BE2C (cell line): Measurements from ENCODE around the gene RIMBP2.

Experiments
- DNase-seq: peaks from one replicate; pipeline ENCODE4 v3.0.0-alpha.2; 2020
- H3K27me3 ChIP-seq: fragments of 250-450 bp; sonication (Bioruptor Pico); 2 replicates; pipeline ENCODE4 v1.5.1; 2020; ENCODE audit warnings: mild to moderate bottlenecking
- H3K36me3 ChIP-seq: fragments of 250-450 bp; sonication (Bioruptor Pico); 2 replicates; pipeline ENCODE4 v1.5.1; 2020; ENCODE audit warnings: mild to moderate bottlenecking
- H3K4me1 ChIP-seq: fragments of 250-450 bp; sonication (Bioruptor Pico); 2 replicates; pipeline ENCODE4 v1.5.1; 2020
- H3K4me3 ChIP-seq: 2 replicates; pipeline ENCODE4 v1.5.1; 2011; ENCODE audit warnings: low read depth, low read length
- H3K9me3 ChIP-seq: fragments of 250-450 bp; sonication (Bioruptor Pico); 2 replicates; pipeline ENCODE4 v1.5.1; 2020
- TF ChIP-seq, protein P1 (sequence below): IDR thresholded peaks from 2 replicates; pipeline ENCODE4 v1.5.1; 2012; ENCODE audit warnings: mild to moderate bottlenecking, low read depth, low read length

Gene RIMBP2

DNA sequence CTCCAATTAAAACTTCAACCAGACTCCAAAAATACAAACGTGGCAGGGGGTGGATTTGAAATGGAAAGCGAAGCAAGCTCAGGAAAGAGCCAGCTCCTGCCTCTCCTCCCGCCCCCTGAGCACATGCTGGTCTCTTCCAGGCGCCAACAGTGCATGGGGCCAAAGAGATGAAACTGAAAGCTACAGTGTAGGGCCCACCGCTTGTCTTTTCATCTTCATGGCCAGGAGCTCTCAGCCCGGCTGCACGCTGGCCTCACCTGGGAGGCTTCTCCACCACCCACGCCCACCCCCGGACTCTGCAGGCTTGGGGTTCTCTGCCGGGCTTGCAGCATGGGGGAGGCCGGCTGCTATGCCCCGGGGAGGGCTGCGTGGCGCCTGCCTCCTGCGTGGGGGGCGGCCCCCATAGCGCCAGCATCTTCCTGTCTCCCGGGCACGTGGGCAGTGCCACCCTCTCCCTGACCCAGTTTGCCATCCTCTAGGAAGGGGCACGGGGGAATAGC lies 2.0 kb downstream of the RIMBP2 start:
- Histone ChIP-seq H3K27me3 (no peaks in the 10 kb centered on the region), H3K9me3 (no peaks in the 10 kb centered on the region; the same call in 1 of the 2 replicates), H3K36me3 (peaks cover 11% of the 10 kb centered on the region), H3K4me3 (peak overlapping the region; percentile 90), H3K4me1 (peaks cover 5% of the 10 kb centered on the region; the same call in 1 of the 2 replicates)
- TF ChIP-seq, protein P1, sequence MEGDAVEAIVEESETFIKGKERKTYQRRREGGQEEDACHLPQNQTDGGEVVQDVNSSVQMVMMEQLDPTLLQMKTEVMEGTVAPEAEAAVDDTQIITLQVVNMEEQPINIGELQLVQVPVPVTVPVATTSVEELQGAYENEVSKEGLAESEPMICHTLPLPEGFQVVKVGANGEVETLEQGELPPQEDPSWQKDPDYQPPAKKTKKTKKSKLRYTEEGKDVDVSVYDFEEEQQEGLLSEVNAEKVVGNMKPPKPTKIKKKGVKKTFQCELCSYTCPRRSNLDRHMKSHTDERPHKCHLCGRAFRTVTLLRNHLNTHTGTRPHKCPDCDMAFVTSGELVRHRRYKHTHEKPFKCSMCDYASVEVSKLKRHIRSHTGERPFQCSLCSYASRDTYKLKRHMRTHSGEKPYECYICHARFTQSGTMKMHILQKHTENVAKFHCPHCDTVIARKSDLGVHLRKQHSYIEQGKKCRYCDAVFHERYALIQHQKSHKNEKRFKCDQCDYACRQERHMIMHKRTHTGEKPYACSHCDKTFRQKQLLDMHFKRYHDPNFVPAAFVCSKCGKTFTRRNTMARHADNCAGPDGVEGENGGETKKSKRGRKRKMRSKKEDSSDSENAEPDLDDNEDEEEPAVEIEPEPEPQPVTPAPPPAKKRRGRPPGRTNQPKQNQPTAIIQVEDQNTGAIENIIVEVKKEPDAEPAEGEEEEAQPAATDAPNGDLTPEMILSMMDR = no peak
- peak; percentile 58 for DNase-seq

DNA sequence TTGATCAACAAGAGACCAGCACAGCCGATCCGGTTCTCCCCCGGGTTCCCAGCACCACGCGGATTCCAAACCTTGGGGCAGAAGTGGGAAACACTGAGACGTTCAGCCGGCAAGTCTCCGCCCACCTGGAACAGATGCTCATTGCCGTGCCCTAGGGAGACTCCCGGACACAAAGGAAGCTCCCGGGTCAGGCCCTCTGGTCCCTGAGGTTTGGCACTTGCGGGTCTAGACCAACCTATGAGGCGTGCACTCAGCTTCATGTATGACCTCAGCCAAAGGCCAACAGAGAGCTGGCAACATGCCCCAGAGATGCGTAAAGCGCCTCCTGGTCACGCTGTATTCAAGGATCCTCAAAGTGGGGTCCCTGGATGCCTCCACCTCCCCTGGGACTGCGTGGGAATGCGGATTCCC lies 2.5 kb downstream of the RIMBP2 start:
- TF ChIP-seq, protein P1 = no peak
- DNase-seq = peak; percentile 56
- Histone ChIP-seq H3K4me1 (peaks cover 5% of the 10 kb centered on the region; the same call in 1 of the 2 replicates), H3K9me3 (no peaks in the 10 kb centered on the region; the same call in 1 of the 2 replicates), H3K27me3 (no peaks in the 10 kb centered on the region), H3K4me3 (peak overlapping the region; percentile 90), H3K36me3 (peaks cover 17% of the 10 kb centered on the region)

DNA sequence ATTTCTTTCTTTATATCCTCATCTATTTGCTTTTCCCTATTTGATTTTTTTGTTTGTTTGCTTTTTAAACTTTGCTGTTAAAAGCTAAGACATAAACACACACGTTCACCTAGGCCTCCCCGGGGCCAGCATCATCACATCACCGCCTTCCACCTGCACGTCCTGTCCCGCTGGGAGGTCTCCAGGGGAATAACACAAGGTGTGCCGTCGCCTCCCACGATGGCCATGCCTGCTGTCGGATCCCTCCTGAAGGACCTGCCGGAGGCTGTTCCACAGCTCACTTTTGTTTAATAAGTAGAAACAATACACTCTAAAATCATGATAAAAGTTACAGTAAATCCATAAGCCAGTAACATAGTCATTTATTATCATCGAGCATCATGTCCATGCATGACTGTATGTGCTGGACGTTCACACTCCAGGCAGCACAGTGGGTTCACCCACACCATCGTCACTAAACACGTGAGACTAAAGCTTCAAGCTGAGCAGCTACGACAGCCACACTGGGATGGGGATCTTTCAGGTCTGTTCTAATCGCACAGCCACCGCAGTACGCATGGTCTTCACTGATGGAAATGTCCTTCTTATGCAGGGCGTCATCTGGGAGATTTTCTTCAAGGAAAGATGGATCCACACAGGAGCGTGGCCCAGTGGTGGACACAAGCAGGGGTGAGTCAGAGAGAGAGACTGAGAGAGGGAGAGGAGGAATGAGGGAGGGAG lies 3.6 kb downstream of the RIMBP2 start:
- Histone ChIP-seq H3K4me1 (peaks cover 5% of the 10 kb centered on the region; the same call in 1 of the 2 replicates), H3K27me3 (no peaks in the 10 kb centered on the region), H3K4me3 (no peak overlapping the region), H3K9me3 (no peaks in the 10 kb centered on the region), H3K36me3 (peaks cover 27% of the 10 kb centered on the region)
- DNase-seq = no peak
- TF ChIP-seq, protein P1 = no peak

DNA sequence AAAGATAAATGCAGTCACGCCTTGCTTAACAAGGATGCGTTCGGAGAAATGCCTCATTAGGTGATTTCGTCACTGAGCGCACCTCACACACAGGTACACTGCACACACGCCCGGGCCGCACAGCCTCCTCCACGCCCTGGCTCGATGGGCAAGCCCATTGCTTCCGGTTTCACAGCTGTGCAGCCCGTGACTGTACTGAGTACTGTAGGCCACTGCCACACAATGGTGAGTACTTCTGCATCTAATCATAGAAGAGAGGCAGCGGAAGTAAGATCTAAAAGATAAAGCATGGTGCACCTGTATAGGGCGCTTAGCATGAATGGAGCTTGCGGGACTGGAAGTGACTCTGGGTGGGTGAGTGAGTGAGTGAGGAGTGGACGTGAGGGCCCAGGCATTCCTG lies 4.3 kb downstream of the RIMBP2 start:
- Histone ChIP-seq H3K36me3 (peaks cover 29% of the 10 kb centered on the region), H3K4me3 (no peak overlapping the region), H3K9me3 (no peaks in the 10 kb centered on the region), H3K4me1 (peaks cover 7% of the 10 kb centered on the region; the same call in 1 of the 2 replicates), H3K27me3 (no peaks in the 10 kb centered on the region)
- no peak for DNase-seq
- TF ChIP-seq, protein P1 = no peak

DNA sequence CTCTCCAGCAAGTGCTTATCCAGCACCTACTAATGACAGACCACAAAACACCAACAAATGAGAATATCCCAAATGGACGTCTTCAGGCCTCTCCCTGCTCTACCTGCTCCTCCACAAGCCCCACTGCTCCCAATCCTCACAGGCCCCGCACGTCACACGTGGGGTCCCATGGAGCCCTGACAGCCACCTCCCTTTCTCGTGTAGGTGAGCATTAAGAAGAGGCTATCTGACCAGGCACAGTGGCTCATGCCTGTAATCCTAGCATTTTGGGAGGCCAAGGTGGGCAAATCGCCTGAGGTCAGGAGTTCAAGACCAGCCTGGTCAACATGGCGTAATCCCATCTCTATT lies 5.4 kb downstream of the RIMBP2 start:
- DNase-seq = no peak
- peaks cover 33% of the 10 kb centered on the region for H3K36me3 ChIP-seq
- TF ChIP-seq, protein P1 = no peak
- no peaks in the 10 kb centered on the region for H3K27me3 ChIP-seq
- no peak overlapping the region for H3K4me3 ChIP-seq
- no peaks in the 10 kb centered on the region for H3K9me3 ChIP-seq
- peaks cover 16% of the 10 kb centered on the region; the same call in 1 of the 2 replicates for H3K4me1 ChIP-seq
